ENCODE measurements around the gene LRBA. TPM values are rescaled to one million over a fixed set of nuclear protein-coding genes. Genes with fewer than 3 reads are reported as not detected.

Gene LRBA, protein sequence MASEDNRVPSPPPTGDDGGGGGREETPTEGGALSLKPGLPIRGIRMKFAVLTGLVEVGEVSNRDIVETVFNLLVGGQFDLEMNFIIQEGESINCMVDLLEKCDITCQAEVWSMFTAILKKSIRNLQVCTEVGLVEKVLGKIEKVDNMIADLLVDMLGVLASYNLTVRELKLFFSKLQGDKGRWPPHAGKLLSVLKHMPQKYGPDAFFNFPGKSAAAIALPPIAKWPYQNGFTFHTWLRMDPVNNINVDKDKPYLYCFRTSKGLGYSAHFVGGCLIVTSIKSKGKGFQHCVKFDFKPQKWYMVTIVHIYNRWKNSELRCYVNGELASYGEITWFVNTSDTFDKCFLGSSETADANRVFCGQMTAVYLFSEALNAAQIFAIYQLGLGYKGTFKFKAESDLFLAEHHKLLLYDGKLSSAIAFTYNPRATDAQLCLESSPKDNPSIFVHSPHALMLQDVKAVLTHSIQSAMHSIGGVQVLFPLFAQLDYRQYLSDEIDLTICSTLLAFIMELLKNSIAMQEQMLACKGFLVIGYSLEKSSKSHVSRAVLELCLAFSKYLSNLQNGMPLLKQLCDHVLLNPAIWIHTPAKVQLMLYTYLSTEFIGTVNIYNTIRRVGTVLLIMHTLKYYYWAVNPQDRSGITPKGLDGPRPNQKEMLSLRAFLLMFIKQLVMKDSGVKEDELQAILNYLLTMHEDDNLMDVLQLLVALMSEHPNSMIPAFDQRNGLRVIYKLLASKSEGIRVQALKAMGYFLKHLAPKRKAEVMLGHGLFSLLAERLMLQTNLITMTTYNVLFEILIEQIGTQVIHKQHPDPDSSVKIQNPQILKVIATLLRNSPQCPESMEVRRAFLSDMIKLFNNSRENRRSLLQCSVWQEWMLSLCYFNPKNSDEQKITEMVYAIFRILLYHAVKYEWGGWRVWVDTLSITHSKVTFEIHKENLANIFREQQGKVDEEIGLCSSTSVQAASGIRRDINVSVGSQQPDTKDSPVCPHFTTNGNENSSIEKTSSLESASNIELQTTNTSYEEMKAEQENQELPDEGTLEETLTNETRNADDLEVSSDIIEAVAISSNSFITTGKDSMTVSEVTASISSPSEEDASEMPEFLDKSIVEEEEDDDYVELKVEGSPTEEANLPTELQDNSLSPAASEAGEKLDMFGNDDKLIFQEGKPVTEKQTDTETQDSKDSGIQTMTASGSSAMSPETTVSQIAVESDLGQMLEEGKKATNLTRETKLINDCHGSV (N-terminal part only)
- total RNA-seq, result 35.1 and 38.7 TPM in 2 replicates
- polyA plus RNA-seq, result 15.6 and 18.0 TPM in 2 replicates
- polyA plus RNA-seq (2011; cell fraction: cytosol; rRNA removed), result 16.0 and 16.3 TPM in 2 replicates
- 23.3 and 24.7 TPM in 2 replicates for polyA plus RNA-seq (2011; cell fraction: nucleus; rRNA removed)
- 21.6 and 27.0 TPM in 2 replicates for polyA plus RNA-seq (2012)
- polyA minus RNA-seq, result 101 TPM in 2 replicates
- polyA minus RNA-seq (2011; cell fraction: cytosol; rRNA and poly(A)+ RNA removed), result 41.3 TPM
- polyA minus RNA-seq (2011; cell fraction: nucleus; rRNA and poly(A)+ RNA removed), result 177 and 233 TPM in 2 replicates
- Bru-seq, nascent RNA, result percentile 80 among the genes with signal in this experiment
- BruChase-seq, experiment 1, labeled RNA remaining after a 6-hour chase, result percentile 62 among the genes with signal in this experiment
- percentile 66 among the genes with signal in this experiment for BruChase-seq, experiment 2, labeled RNA remaining after a 2-hour chase
- long read RNA-seq, full-length matches to known transcripts, result 1 of 14 reads
- long read RNA-seq, partial matches to known transcripts, result 5 of 14 reads
- long read RNA-seq, other reads (novel, unspliced or antisense), result 8 of 14 reads

DNA sequence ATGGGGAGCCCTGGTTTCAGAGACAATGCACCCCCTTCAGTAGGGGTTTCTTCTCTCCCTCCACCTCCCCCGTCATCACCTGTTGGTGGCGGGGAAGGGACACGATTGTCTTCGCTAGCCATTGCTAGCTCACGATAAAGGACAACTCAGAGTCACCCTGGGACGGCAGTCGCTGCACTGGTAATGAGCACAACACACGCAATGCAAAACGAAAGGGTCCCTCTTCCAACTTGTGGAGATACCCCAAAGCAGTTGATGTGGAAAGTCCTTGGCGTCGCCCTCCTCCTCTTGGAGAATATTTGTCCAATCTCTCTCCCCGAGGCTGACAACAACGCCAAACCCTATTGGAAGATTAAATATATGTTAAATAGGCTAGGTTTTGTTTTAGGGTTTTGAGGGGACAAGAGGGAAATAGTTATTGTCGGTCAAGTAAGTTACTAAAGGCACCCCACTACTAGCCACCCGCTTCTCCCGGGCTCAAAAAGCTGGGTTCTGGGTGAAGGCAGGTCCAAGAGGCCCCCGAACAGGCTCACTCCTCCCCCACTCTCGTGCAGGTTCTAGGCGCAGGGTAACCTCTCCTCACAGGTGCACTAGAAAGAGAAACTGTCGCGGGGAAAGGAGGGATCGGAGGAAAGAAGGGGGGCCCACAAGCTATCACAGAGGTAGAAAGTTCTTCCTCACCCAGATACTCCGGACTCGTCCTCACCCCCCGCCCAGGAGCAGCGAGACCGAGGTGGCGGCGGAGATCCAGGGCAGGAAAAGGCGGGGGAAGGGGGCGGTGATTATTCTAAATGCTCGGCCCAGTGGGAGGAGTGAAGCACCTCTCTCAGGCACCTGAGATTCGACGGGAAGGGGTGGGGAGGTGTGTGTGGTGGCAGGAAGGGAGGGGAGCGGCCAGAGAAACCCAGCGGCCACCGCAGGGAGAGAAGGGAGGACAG is at the start of gene LRBA:
Gene LRBA, minus strand, starts transcription at position 764 of the 938 bp plus-strand sequence. Its CDS starts 642 bp downstream, at position 122.
- no peaks in the 10 kb centered on the region for H3K9me3 ChIP-seq (replicated peaks; ENCODE audit: control insufficient read depth, insufficient read depth, low read length)
- POLR2A ChIA-PET, result interaction anchor here (0.9 to 1.2 kb wide), 2 partner anchors 18 kb away, joined by 3 read pairs; no protein-coding TSS in a partner anchor
- TF ChIP-seq GATA2 (IDR thresholded peaks at IDR 0.05; ENCODE audit: insufficient read depth, insufficient read length, low read depth, low read length) (no peak), POLR2AphosphoS5 (IDR thresholded peaks at IDR 0.05; ENCODE audit: insufficient read depth, low read depth, low read length) (no peak), POLR2A (IDR thresholded peaks at IDR 0.05; ENCODE audit: low read depth, low read length) (no peak), FOS (IDR thresholded peaks at IDR 0.05; ENCODE audit: borderline replicate concordance, insufficient read depth, low read length) (no peak), MYC (IDR thresholded peaks at IDR 0.05; ENCODE audit: low read depth, low read length) (no peak), JUN (IDR thresholded peaks at IDR 0.05; ENCODE audit: borderline replicate concordance, insufficient read depth, insufficient read length, low read depth) (no peak), EZH2 (IDR thresholded peaks at IDR 0.05; ENCODE audit: borderline replicate concordance, low read depth, low read length, severe bottlenecking) (no peak)
- TF ChIP-seq, protein P1, sequence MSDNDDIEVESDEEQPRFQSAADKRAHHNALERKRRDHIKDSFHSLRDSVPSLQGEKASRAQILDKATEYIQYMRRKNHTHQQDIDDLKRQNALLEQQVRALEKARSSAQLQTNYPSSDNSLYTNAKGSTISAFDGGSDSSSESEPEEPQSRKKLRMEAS (IDR thresholded peaks at IDR 0.05; ENCODE audit: insufficient read depth, insufficient read length), result no peak
- TF ChIP-seq, protein P2, sequence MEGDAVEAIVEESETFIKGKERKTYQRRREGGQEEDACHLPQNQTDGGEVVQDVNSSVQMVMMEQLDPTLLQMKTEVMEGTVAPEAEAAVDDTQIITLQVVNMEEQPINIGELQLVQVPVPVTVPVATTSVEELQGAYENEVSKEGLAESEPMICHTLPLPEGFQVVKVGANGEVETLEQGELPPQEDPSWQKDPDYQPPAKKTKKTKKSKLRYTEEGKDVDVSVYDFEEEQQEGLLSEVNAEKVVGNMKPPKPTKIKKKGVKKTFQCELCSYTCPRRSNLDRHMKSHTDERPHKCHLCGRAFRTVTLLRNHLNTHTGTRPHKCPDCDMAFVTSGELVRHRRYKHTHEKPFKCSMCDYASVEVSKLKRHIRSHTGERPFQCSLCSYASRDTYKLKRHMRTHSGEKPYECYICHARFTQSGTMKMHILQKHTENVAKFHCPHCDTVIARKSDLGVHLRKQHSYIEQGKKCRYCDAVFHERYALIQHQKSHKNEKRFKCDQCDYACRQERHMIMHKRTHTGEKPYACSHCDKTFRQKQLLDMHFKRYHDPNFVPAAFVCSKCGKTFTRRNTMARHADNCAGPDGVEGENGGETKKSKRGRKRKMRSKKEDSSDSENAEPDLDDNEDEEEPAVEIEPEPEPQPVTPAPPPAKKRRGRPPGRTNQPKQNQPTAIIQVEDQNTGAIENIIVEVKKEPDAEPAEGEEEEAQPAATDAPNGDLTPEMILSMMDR (IDR thresholded peaks at IDR 0.05; ENCODE audit: extremely low read depth in 1 of 2, insufficient read depth in 1 of 2, low read depth in 1 of 2, low read length in 2 of 2), result no peak
- intact Hi-C loops (cut with micrococcal nuclease), result loop anchor here (1.0 to 5.0 kb wide), 4 partner anchors 18 to 1668 kb away; partner anchors contain the start of gene RPS3A
- H4K20me1 ChIP-seq (replicated peaks; ENCODE audit: control insufficient read depth, extremely low read depth, insufficient read depth, low read length), result no peaks in the 10 kb centered on the region
- H3K36me3 ChIP-seq (ENCODE audit: control insufficient read depth in 2 of 2, extremely low read depth in 1 of 2, insufficient read depth in 2 of 2, low read length in 2 of 2), result no peaks in the 10 kb centered on the region
- peak within 1 kb of the TSS; percentile 44 to 95 (median 84) for H3K4me3 ChIP-seq (replicated peaks in 1 of 3; ENCODE audit: insufficient read depth in 1 of 3, low read depth in 1 of 3, low read length in 3 of 3)
- peak within 1 kb of the TSS; percentile 91 for H2AFZ ChIP-seq (ENCODE audit: low read depth, low read length)
- no peaks in the 10 kb centered on the region for H3K9me1 ChIP-seq (replicated peaks; ENCODE audit: control insufficient read depth, extremely low read depth, insufficient read depth, low read length)
- CTCF ChIA-PET, result interaction anchor here (0.5 to 1.3 kb wide), 3 partner anchors 9 to 283 kb away, joined by 3 to 5 read pairs (median 5); no protein-coding TSS in a partner anchor
- peak within 1 kb of the TSS; percentile 78 for H3K4me2 ChIP-seq (ENCODE audit: insufficient read depth, low read length)
- peak within 1 kb of the TSS; percentile 89 for H3K9ac ChIP-seq (replicated peaks; ENCODE audit: extremely low read depth, insufficient read depth, low read length)
- DNase-seq (ENCODE audit: low read depth, low spot score), result peak; percentile 73
- peaks cover 19% of the 10 kb centered on the region for H3K4me1 ChIP-seq (ENCODE audit: control insufficient read depth, extremely low read depth, insufficient read depth, low read length)
- peaks cover 23% of the 10 kb centered on the region for H3K79me2 ChIP-seq (ENCODE audit: control insufficient read depth, insufficient read depth, low read length)
- no peaks in the 10 kb centered on the region for H3K27me3 ChIP-seq (ENCODE audit: control insufficient read depth in 2 of 2, insufficient read depth in 2 of 2, low read length in 2 of 2)
- H3K27ac ChIP-seq (ENCODE audit: insufficient read depth, low read depth, low read length), result peak within 1 kb of the TSS; percentile 82
- BruUV-seq (replicated peaks), result TSS peak; percentile 60
- dilution Hi-C loops (cut with MboI; ENCODE audit: extremely low pct_ligation_motif_present, low sequenced_read_pairs), result no loop called here
- peak; percentile 68 for FAIRE-seq
